ENCODE data around the gene WT1.

DNA sequence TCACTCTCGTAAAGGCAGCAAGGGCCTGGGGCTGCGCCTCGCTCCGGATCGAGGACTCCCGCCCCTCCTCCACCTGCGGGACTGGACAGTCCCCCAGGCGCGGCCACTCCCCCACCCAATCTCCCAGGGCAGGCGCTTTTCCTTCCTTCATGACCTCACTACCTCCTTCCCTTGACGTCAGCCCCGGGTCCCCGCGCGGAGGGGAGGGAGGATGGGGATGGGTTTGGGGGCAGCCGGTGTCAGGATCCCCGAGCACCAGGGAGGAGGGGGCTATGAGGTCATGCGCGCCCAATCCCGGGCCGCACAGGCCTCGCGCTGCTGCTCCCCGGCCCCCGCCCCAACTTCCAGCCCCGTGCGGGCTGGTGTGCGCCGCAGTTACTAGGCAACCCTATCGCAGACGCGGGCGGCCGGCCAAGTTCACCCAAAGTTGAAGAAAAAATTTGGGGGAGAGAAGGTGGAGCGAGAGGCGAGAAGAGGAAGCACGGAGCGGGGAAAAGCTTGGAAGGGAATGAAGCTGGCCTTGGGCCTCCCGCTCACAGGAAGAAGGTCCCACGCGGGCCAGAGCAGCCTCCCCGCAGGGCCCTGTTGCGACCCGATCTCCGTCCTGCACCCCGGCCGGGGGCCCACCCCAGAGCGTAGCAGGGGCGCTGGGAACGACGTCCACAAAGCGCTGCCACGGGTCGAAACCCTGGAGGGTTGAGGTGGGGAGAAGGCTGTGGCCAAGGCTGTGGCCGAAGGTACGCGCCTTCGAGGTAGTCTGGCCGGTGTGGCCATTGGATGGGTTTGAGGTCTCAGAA is 8.3 kb downstream of the WT1 start:
- TF ChIP-seq, protein P1, sequence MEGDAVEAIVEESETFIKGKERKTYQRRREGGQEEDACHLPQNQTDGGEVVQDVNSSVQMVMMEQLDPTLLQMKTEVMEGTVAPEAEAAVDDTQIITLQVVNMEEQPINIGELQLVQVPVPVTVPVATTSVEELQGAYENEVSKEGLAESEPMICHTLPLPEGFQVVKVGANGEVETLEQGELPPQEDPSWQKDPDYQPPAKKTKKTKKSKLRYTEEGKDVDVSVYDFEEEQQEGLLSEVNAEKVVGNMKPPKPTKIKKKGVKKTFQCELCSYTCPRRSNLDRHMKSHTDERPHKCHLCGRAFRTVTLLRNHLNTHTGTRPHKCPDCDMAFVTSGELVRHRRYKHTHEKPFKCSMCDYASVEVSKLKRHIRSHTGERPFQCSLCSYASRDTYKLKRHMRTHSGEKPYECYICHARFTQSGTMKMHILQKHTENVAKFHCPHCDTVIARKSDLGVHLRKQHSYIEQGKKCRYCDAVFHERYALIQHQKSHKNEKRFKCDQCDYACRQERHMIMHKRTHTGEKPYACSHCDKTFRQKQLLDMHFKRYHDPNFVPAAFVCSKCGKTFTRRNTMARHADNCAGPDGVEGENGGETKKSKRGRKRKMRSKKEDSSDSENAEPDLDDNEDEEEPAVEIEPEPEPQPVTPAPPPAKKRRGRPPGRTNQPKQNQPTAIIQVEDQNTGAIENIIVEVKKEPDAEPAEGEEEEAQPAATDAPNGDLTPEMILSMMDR (IDR thresholded peaks at IDR 0.05), result no peak
- TF ChIP-seq POLR2AphosphoS5 (IDR thresholded peaks at IDR 0.05) (no peak), POLR2A (IDR thresholded peaks at IDR 0.05) (no peak), EP300 (IDR thresholded peaks at IDR 0.05) (no peak)
